CD14-positive monocyte (primary cell): ENCODE measurements around the gene FAM20C. TPM values are rescaled to one million over a fixed set of nuclear protein-coding genes. Genes with fewer than 3 reads are reported as not detected.

ENCODE experiments used
- DNase-seq, 3 donors: peaks; one replicate each; pipeline ENCODE4 v3.0.0-alpha.2; 2011 to 2022
- H2AFZ ChIP-seq: 2 replicates; pipeline ENCODE4 v1.6.0; 2012; ENCODE audit warnings: mild to moderate bottlenecking, low read depth, low read length, inconsistent platforms; ENCODE audit not compliant: insufficient read depth, poor library complexity, severe bottlenecking
- H3K27ac ChIP-seq, 2 donors: 1 replicate in 1 of 2; 2 replicates in 1 of 2; pipeline ENCODE4 v1.5.1; 2012 to 2013; ENCODE audit warnings: low read length in 2 of 2, control low read depth in 1 of 2, inconsistent platforms in 1 of 2, low read depth in 1 of 2, mild to moderate bottlenecking in 1 of 2
- H3K27me3 ChIP-seq, 2 donors: one replicate each; pipeline versions ENCODE4 v1.6.0 to v1.6.1; 2011 to 2013; ENCODE audit warnings: low read length in 2 of 2; ENCODE audit not compliant: control insufficient read depth in 2 of 2, insufficient read depth in 2 of 2
- H3K36me3 ChIP-seq, 2 donors: replicated peaks in 1 of 2; 1 replicate in 1 of 2; 2 replicates in 1 of 2; pipeline versions ENCODE4 v1.5.1 to v1.6.1; 2012 to 2013; ENCODE audit warnings: low read length in 2 of 2, control low read depth in 1 of 2, inconsistent platforms in 1 of 2, mild to moderate bottlenecking in 1 of 2; ENCODE audit not compliant: insufficient read depth in 2 of 2, control insufficient read depth in 1 of 2
- H3K4me1 ChIP-seq, 2 donors: 1 replicate in 1 of 2; 2 replicates in 1 of 2; pipeline versions ENCODE4 v1.5.1 to v1.6.1; 2012 to 2013; ENCODE audit warnings: low read length in 2 of 2, control low read depth in 1 of 2, inconsistent platforms in 1 of 2, mild to moderate bottlenecking in 1 of 2, moderate library complexity in 1 of 2; ENCODE audit not compliant: insufficient read depth in 2 of 2, control insufficient read depth in 1 of 2
- H3K4me2 ChIP-seq: replicated peaks from 2 replicates; pipeline ENCODE3; 2012; ENCODE audit warnings: low read length, moderate library complexity, mild to moderate bottlenecking; ENCODE audit not compliant: poor library complexity, severe bottlenecking; ENCODE audit errors: extremely low read depth
- H3K4me3 ChIP-seq, 3 experiments: fragments of 200-600 bp in 1 of 3; sonication (generic) in 1 of 3; replicated peaks in 1 of 3; 1 replicate in 2 of 3; 2 replicates in 1 of 3; pipeline ENCODE4 v1.5.1; 2011 to 2013; ENCODE audit warnings: low read length in 3 of 3, mild to moderate bottlenecking in 3 of 3, control low read depth in 2 of 3, low read depth in 2 of 3, inconsistent platforms in 1 of 3, moderate library complexity in 1 of 3
- H3K79me2 ChIP-seq: 2 replicates; pipeline ENCODE4 v1.6.0; 2012; ENCODE audit warnings: mild to moderate bottlenecking, control low read depth, inconsistent platforms, low read length, moderate library complexity; ENCODE audit not compliant: insufficient read depth
- H3K9ac ChIP-seq: 2 replicates; pipeline ENCODE4 v1.6.0; 2017; ENCODE audit warnings: low read length, mild to moderate bottlenecking; ENCODE audit not compliant: insufficient read depth, poor library complexity, severe bottlenecking
- H3K9me3 ChIP-seq, 2 donors: replicated peaks in 1 of 2; 1 replicate in 1 of 2; 2 replicates in 1 of 2; pipeline versions ENCODE4 v1.5.1 to v1.6.1; 2012 to 2013; ENCODE audit warnings: low read length in 2 of 2, control low read depth in 1 of 2; ENCODE audit not compliant: control insufficient read depth in 1 of 2, insufficient read depth in 1 of 2
- H4K20me1 ChIP-seq: 2 replicates; pipeline ENCODE4 v1.6.0; 2012; ENCODE audit warnings: mild to moderate bottlenecking, low read length, control low read depth, moderate library complexity; ENCODE audit not compliant: insufficient read depth
- H3K27ac Mint-ChIP-seq, 7 donors: one replicate each; pipeline ENCODE4 v1.8.0; 2020; ENCODE audit warnings: mild to moderate bottlenecking in 7 of 7, mixed read lengths in 7 of 7, moderate library complexity in 6 of 7, inconsistent platforms in 2 of 7
- H3K27me3 Mint-ChIP-seq, 3 donors: one replicate each; pipeline ENCODE4 v1.8.0; 2021 to 2022; ENCODE audit warnings: low read depth in 3 of 3, mild to moderate bottlenecking in 3 of 3, mixed read lengths in 3 of 3, moderate library complexity in 3 of 3, inconsistent platforms in 1 of 3
- H3K36me3 Mint-ChIP-seq, 2 donors: one replicate each; pipeline ENCODE4 v1.8.0; 2020; ENCODE audit warnings: mixed read lengths in 2 of 2, inconsistent platforms in 1 of 2, mild to moderate bottlenecking in 1 of 2
- H3K4me1 Mint-ChIP-seq: one replicate; pipeline ENCODE4 v1.8.0; 2020; ENCODE audit warnings: mild to moderate bottlenecking, mixed read lengths
- H3K4me3 Mint-ChIP-seq, 2 donors: one replicate each; pipeline ENCODE4 v1.8.0; 2020; ENCODE audit warnings: mild to moderate bottlenecking in 2 of 2, mixed read lengths in 2 of 2, moderate library complexity in 1 of 2
- H3K9me3 Mint-ChIP-seq, 7 donors: one replicate each; pipeline ENCODE4 v1.8.0; 2020 to 2022; ENCODE audit warnings: mixed read lengths in 7 of 7, mild to moderate bottlenecking in 6 of 7, moderate library complexity in 6 of 7, inconsistent platforms in 2 of 7
- WGBS: methylation state at CpG from one replicate; pipeline ENCODE4 v1.1.5; 2013; ENCODE audit warnings: missing lambda C conversion rate; ENCODE audit not compliant: insufficient coverage; 5-methylcytosine and 5-hydroxymethylcytosine counted together
- intact Hi-C, 2 donors: fragments of 100-400 bp; cut with micrococcal nuclease; formaldehyde crosslinking; loops; one replicate each; pipeline versions ENCODE4 v1.15.0 to v1.15.1; 2023
- polyA plus RNA-seq, 3 donors: library from polyadenylated mRNA; depleted of rRNA in 1 of 3; unstranded in 2 of 3; stranded (reverse) in 1 of 3; fragments of 300-500 nt in 2 of 3; fragments of >200 nt in 1 of 3; fragmentation: Illumina TruSeq in 2 of 3; gene quantifications; 1 replicate in 2 of 3; 2 replicates in 1 of 3; pipeline ENCODE4 v1.2.3, GENCODE V29; 2012 to 2021
- TF ChIP-seq, protein P1 (sequence below): fragments of 200-600 bp; IDR thresholded peaks from one replicate; pipeline ENCODE4 v1.8.0; 2022; ENCODE audit warnings: antibody characterized with exemption, mild to moderate bottlenecking

FAM20C gene
- polyA plus RNA-seq, 3 donors: 1.2 to 32.2 (median 1.5) TPM

DNA sequence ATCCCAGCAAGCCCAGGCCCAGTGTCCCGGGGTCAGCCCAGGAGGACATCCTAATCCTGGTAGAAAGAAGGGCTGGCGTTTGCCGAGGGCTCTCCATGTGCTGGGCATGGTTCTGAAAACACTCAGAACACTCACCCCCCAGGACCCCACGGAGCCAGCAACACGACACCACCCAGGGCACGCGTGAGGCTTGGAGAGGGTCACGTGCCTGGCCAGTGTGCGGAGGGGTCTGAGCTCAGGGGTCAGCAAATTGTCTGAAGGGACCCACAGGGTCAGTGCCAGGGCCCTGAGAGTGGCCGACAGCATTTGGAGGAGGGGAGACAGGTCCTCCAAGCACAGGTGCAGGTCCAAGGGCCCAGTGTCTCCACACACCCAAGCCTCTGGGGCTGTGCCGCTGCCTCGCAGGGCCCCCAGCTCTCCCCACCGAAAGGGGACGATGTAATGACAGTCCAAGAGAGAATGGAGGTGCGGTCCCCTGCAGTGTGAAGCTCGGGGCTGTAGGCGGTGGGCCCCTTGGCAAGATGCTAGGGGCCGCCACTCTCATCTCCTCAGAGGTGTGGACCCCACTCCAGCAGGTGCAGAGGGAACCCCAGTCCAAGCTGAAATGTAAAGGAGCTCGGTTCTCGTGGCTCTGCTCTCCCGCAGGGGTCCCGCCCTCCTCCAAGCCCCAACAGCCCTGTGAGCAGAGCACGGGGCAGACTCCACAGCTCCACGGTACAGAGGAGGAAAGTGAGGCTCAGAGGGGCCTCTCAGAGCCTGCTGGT, 105.4 kb downstream of the FAM20C start:
- intact Hi-C loops: no loop called here
- H3K27ac ChIP-seq: no peak overlapping the region
- no peaks in the 10 kb centered on the region for H3K9me3 ChIP-seq
- Mint-ChIP-seq H3K4me3 (no peak overlapping the region), H3K9me3 (no peaks in the 10 kb centered on the region), H3K4me1 (no peaks in the 10 kb centered on the region), H3K36me3 (no peaks in the 10 kb centered on the region), H3K27ac (no peak overlapping the region), H3K27me3 (peaks cover 8 to 20% (median 10%) of the 10 kb centered on the region in 3 donors)
- DNase-seq: no peak
- H3K27me3 ChIP-seq: no peaks in the 10 kb centered on the region
- no peak overlapping the region for H2AFZ ChIP-seq
- no peaks in the 10 kb centered on the region for H3K36me3 ChIP-seq
- H3K4me1 ChIP-seq: no peaks in the 10 kb centered on the region
- TF ChIP-seq, protein P1, sequence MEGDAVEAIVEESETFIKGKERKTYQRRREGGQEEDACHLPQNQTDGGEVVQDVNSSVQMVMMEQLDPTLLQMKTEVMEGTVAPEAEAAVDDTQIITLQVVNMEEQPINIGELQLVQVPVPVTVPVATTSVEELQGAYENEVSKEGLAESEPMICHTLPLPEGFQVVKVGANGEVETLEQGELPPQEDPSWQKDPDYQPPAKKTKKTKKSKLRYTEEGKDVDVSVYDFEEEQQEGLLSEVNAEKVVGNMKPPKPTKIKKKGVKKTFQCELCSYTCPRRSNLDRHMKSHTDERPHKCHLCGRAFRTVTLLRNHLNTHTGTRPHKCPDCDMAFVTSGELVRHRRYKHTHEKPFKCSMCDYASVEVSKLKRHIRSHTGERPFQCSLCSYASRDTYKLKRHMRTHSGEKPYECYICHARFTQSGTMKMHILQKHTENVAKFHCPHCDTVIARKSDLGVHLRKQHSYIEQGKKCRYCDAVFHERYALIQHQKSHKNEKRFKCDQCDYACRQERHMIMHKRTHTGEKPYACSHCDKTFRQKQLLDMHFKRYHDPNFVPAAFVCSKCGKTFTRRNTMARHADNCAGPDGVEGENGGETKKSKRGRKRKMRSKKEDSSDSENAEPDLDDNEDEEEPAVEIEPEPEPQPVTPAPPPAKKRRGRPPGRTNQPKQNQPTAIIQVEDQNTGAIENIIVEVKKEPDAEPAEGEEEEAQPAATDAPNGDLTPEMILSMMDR: no peak
- H3K4me2 ChIP-seq: no peak overlapping the region
- 93% methylated on average over 22 of the region's 24 CpGs for WGBS
- no peaks in the 10 kb centered on the region for H4K20me1 ChIP-seq
- H3K79me2 ChIP-seq: no peaks in the 10 kb centered on the region
- H3K4me3 ChIP-seq: no peak overlapping the region
- H3K9ac ChIP-seq: no peak overlapping the region

DNA sequence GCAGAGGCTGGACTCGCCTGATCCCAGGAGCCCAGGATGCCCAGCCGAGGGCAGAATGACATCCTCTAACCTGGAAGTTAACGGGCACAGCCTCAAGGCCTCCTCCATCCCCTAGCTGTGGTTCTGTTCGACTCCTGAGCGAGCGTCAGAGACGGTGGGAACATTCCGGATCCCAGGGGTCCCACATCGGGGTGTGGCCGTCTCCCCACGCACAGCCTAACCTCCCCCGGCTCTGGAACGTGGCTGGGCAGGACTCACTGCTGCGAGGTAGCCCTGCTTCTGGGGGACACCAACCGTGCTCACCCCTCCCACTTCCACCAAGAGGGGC, 106.0 kb downstream of the FAM20C start:
- 90% methylated on average over 14 of the region's 15 CpGs for whole genome bisulfite sequencing

More for the DNA sequence above, 106.0 kb downstream of the FAM20C start:
- no peak overlapping the region for H3K9ac ChIP-seq
- no peaks in the 10 kb centered on the region for H3K4me1 ChIP-seq
- no peak overlapping the region for H3K4me2 ChIP-seq
- no peak for DNase-seq
- no peak overlapping the region for H2AFZ ChIP-seq
- no peaks in the 10 kb centered on the region for H3K27me3 ChIP-seq
- H4K20me1 ChIP-seq: no peaks in the 10 kb centered on the region
- no peaks in the 10 kb centered on the region for H3K36me3 ChIP-seq
- intact Hi-C loops: no loop called here
- no peaks in the 10 kb centered on the region for H3K9me3 ChIP-seq
- Mint-ChIP-seq H3K9me3 (no peaks in the 10 kb centered on the region), H3K4me1 (no peaks in the 10 kb centered on the region), H3K36me3 (no peaks in the 10 kb centered on the region), H3K27me3 (peaks cover 6 to 15% (median 7%) of the 10 kb centered on the region in 3 donors), H3K27ac (no peak overlapping the region), H3K4me3 (no peak overlapping the region)
- H3K4me3 ChIP-seq: no peak overlapping the region
- TF ChIP-seq, protein P1: no peak
- no peak overlapping the region for H3K27ac ChIP-seq
- no peaks in the 10 kb centered on the region for H3K79me2 ChIP-seq
